SK-N-SH treated with all-trans-retinoic acid at 6 μM for 48 hours (cell line): Measurements from ENCODE around the gene DDIAS.

Experiments
- ATAC-seq: fragments of 200-7000 bp; cut with Tn5 transposase; 3 replicates; pipeline ENCODE4 v1.9.1; 2020; ENCODE audit warnings: mild to moderate bottlenecking, moderate library complexity
- BACH2 ChIP-seq: fragments of 250-450 bp; sonication (Bioruptor Pico); IDR thresholded peaks from 2 replicates; pipeline ENCODE4 v1.9.0; 2021; ENCODE audit warnings: mild to moderate bottlenecking, borderline replicate concordance
- CREB5 ChIP-seq: fragments of 250-450 bp; sonication (Bioruptor Pico); IDR thresholded peaks from 2 replicates; pipeline ENCODE4 v1.5.1; 2020; ENCODE audit warnings: low read depth, mild to moderate bottlenecking, moderate library complexity
- CSDC2 ChIP-seq: fragments of 250-450 bp; sonication (Bioruptor Pico); IDR thresholded peaks from 2 replicates; pipeline ENCODE4 v1.5.0; 2020; ENCODE audit warnings: mild to moderate bottlenecking, moderate library complexity
- CSRNP3 ChIP-seq: fragments of 250-450 bp; sonication (Bioruptor Pico); IDR thresholded peaks from 2 replicates; pipeline ENCODE4 v1.5.1; 2021; ENCODE audit warnings: mild to moderate bottlenecking, moderate library complexity
- ESRRG ChIP-seq: fragments of 250-450 bp; sonication (Bioruptor Pico); IDR thresholded peaks from 2 replicates; pipeline ENCODE4 v1.6.1; 2021; ENCODE audit warnings: mild to moderate bottlenecking
- GLIS3 ChIP-seq: fragments of 250-450 bp; sonication (Bioruptor Pico); IDR thresholded peaks from 2 replicates; pipeline ENCODE4 v1.5.0; 2020; ENCODE audit warnings: mild to moderate bottlenecking, moderate library complexity
- ISL1 ChIP-seq: fragments of 250-450 bp; sonication (Bioruptor Pico); IDR thresholded peaks from 2 replicates; pipeline ENCODE4 v2.1.2; 2022; ENCODE audit warnings: mild to moderate bottlenecking, moderate library complexity
- OSR1 ChIP-seq: fragments of 250-450 bp; sonication (Bioruptor Pico); IDR thresholded peaks from 2 replicates; pipeline ENCODE4 v1.8.0; 2022; ENCODE audit warnings: moderate library complexity, mild to moderate bottlenecking, inconsistent platforms
- PATZ1 ChIP-seq: fragments of 250-450 bp; sonication (Bioruptor Pico); IDR thresholded peaks from 2 replicates; pipeline ENCODE4 v1.8.0; 2020; ENCODE audit warnings: mild to moderate bottlenecking, moderate library complexity, borderline replicate concordance
- POU6F1 ChIP-seq: fragments of 250-450 bp; sonication (Bioruptor Pico); IDR thresholded peaks from 2 replicates; pipeline ENCODE4 v1.8.0; 2021; ENCODE audit warnings: low read depth, mild to moderate bottlenecking, moderate library complexity, borderline replicate concordance
- PPARA ChIP-seq: fragments of 250-450 bp; sonication (Bioruptor Pico); IDR thresholded peaks from 2 replicates; pipeline ENCODE4 v1.5.0; 2020; ENCODE audit warnings: mild to moderate bottlenecking, borderline replicate concordance
- RARB ChIP-seq: fragments of 250-450 bp; sonication (Bioruptor Pico); IDR thresholded peaks from 2 replicates; pipeline ENCODE4 v1.8.0; 2021; ENCODE audit warnings: mild to moderate bottlenecking, moderate library complexity
- TCF4 ChIP-seq: fragments of 250-450 bp; sonication (Bioruptor Pico); IDR thresholded peaks from 2 replicates; pipeline ENCODE4 v1.8.0; 2021; ENCODE audit warnings: mild to moderate bottlenecking, moderate library complexity, borderline replicate concordance
- TOX ChIP-seq: fragments of 250-450 bp; sonication (Bioruptor Pico); IDR thresholded peaks from 2 replicates; pipeline ENCODE4 v1.8.0; 2021; ENCODE audit warnings: mild to moderate bottlenecking, moderate library complexity, borderline replicate concordance
- TSHZ2 ChIP-seq: fragments of 250-450 bp; sonication (Bioruptor Pico); IDR thresholded peaks from 2 replicates; pipeline ENCODE4 v1.5.0; 2020; ENCODE audit warnings: mild to moderate bottlenecking, moderate library complexity
- ZC3H10 ChIP-seq: fragments of 250-450 bp; sonication (Bioruptor Pico); IDR thresholded peaks from 2 replicates; pipeline ENCODE4 v1.5.1; 2021; ENCODE audit warnings: mild to moderate bottlenecking, moderate library complexity
- ZFP3 ChIP-seq: fragments of 250-450 bp; sonication (Bioruptor Pico); IDR thresholded peaks from 2 replicates; pipeline ENCODE4 v1.5.0; 2020; ENCODE audit warnings: mild to moderate bottlenecking, moderate library complexity
- ZFP30 ChIP-seq: fragments of 450-650 bp; formaldehyde crosslinking; IDR thresholded peaks from 2 replicates; pipeline ENCODE4 v1.5.0; 2022; ENCODE audit warnings: mild to moderate bottlenecking, moderate library complexity
- ZNF565 ChIP-seq: fragments of 450-650 bp; formaldehyde crosslinking; conservative IDR thresholded peaks from 2 replicates; pipeline ENCODE4 v1.5.0; 2020; ENCODE audit warnings: low read depth, mild to moderate bottlenecking, moderate library complexity
- ZNF8 ChIP-seq: fragments of 450-650 bp; formaldehyde crosslinking; IDR thresholded peaks from 2 replicates; pipeline ENCODE4 v1.5.0; 2020; ENCODE audit warnings: mild to moderate bottlenecking, moderate library complexity

DDIAS gene

GRCh38 chr11:82857145-82857544 lies 44.4 kb upstream of the DDIAS start:
- no peak for ATAC-seq
- TF ChIP-seq PPARA = no peak
- TF ChIP-seq ESRRG = no peak
- no peak for TF ChIP-seq TSHZ2 (CRISPR knock-in tag)
- no peak for TF ChIP-seq ISL1
- no peak for TF ChIP-seq CSDC2
- no peak for TF ChIP-seq BACH2 (CRISPR knock-in tag)

- peak; percentile 69 for ATAC-seq
- TF ChIP-seq CSRNP3 (CRISPR knock-in tag) (peak; percentile 16; the same call in 1 of the 2 replicates), TSHZ2 (CRISPR knock-in tag) (no peak), TCF4 (CRISPR knock-in tag) (no peak), POU6F1 (CRISPR knock-in tag) (0 out of 2 replicates have a peak, but pooled peaks have one; percentile 69)
Measured at GRCh38 chr11:82858133-82858532, 43.4 kb upstream of the DDIAS start.

GRCh38 chr11:82858556-82859091 lies 42.9 kb upstream of the DDIAS start:
- peak; percentile 85 for ATAC-seq
- TF ChIP-seq ZNF8 (CRISPR knock-in tag) (no peak), TSHZ2 (CRISPR knock-in tag) (no peak), PATZ1 (CRISPR knock-in tag) (no peak), OSR1 (CRISPR knock-in tag) (no peak), TOX (CRISPR knock-in tag) (no peak), RARB (CRISPR knock-in tag) (no peak), ZFP3 (CRISPR knock-in tag) (no peak), PPARA (no peak), CREB5 (CRISPR knock-in tag) (peak; percentile 48; the same call in 1 of the 2 replicates), CSDC2 (no peak), TCF4 (CRISPR knock-in tag) (no peak), ISL1 (peak; percentile 99), POU6F1 (CRISPR knock-in tag) (no peak; the same call in 1 of the 2 replicates), ZC3H10 (CRISPR knock-in tag) (no peak), GLIS3 (CRISPR knock-in tag) (no peak), ZNF565 (CRISPR knock-in tag) (no peak), ZFP30 (CRISPR knock-in tag) (no peak)
